RWPE2 (cell line): ENCODE measurements around the gene NYNRIN.

ENCODE experiments used
- ATAC-seq: fragments of 200-7000 bp; cut with Tn5 transposase; 3 replicates; pipeline ENCODE4 v1.9.1; 2021; ENCODE audit warnings: low read depth
- DNase-seq: peaks from one replicate; pipeline ENCODE4 v3.0.0-alpha.2; 2020; ENCODE audit warnings: low spot score
- H3K27ac ChIP-seq: fragments of 450-650 bp; 2 replicates; pipeline ENCODE4 v1.5.1; 2017; ENCODE audit warnings: mild to moderate bottlenecking; ENCODE audit not compliant: poor library complexity, severe bottlenecking
- H3K27me3 ChIP-seq: fragments of 250-450 bp; sonication (Bioruptor Pico); 2 replicates; pipeline ENCODE4 v1.5.1; 2021; ENCODE audit warnings: mild to moderate bottlenecking, moderate library complexity; ENCODE audit not compliant: insufficient read depth, poor library complexity, severe bottlenecking
- H3K36me3 ChIP-seq: fragments of 250-450 bp; sonication (Bioruptor Pico); 2 replicates; pipeline ENCODE4 v1.5.1; 2020; ENCODE audit warnings: low read depth, mild to moderate bottlenecking, moderate library complexity
- H3K4me1 ChIP-seq: fragments of 250-450 bp; sonication (Bioruptor Pico); 2 replicates; pipeline ENCODE4 v1.5.1; 2021; ENCODE audit warnings: mild to moderate bottlenecking, moderate library complexity; ENCODE audit not compliant: insufficient read depth, poor library complexity, severe bottlenecking
- H3K4me3 ChIP-seq: fragments of 250-450 bp; sonication (Bioruptor Pico); 2 replicates; pipeline ENCODE4 v1.5.1; 2021; ENCODE audit warnings: mild to moderate bottlenecking, moderate library complexity; ENCODE audit not compliant: severe bottlenecking
- H3K9me3 ChIP-seq: fragments of 250-450 bp; sonication (Bioruptor Pico); 2 replicates; pipeline ENCODE4 v1.5.1; 2021; ENCODE audit warnings: mild to moderate bottlenecking, moderate library complexity; ENCODE audit not compliant: severe bottlenecking
- TF ChIP-seq, protein P1 (sequence below): fragments of 450-650 bp; IDR thresholded peaks from one replicate; pipeline ENCODE4 v1.5.1; 2017; ENCODE audit warnings: mild to moderate bottlenecking, moderate library complexity; ENCODE audit not compliant: poor library complexity, severe bottlenecking

The NYNRIN gene

DNA sequence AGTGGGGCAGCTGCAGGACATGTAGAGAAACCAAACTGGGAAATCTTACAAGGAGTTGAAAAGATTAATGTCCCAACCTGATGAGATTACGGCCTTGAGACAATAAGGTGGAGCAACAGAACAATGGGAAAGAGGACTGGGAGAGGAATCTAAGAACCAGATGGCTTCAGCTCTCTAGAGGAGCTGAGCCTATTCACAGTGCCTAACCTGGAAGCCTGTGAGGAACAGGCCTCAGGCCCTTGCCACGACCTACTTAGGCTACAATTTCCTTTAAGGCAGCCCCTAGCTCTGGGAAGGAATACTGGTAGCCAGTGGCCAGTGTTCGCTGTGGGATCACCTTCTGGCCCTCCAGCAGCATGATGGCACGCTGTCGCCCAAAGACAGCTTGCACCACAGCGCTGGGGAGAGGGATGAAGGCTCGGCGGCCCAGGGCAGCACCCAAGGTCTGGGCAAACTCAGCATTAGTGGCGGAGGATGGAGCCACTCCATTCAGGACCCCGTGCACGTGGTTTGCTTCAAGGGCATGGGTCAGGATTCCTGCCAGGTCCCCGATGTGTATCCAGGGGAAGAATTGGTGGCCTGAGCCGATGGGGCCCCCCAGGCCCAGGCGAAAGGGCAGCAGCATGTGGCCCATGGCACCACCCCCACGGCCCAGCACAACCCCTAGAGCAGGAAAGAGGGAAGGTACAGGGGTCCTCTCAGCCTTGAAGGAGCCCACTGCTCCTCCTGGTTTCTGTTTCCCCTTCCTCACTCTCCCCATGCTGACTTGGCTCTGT lies 41.2 kb downstream of the NYNRIN start:
- no peak overlapping the region for H3K27ac ChIP-seq

DNA sequence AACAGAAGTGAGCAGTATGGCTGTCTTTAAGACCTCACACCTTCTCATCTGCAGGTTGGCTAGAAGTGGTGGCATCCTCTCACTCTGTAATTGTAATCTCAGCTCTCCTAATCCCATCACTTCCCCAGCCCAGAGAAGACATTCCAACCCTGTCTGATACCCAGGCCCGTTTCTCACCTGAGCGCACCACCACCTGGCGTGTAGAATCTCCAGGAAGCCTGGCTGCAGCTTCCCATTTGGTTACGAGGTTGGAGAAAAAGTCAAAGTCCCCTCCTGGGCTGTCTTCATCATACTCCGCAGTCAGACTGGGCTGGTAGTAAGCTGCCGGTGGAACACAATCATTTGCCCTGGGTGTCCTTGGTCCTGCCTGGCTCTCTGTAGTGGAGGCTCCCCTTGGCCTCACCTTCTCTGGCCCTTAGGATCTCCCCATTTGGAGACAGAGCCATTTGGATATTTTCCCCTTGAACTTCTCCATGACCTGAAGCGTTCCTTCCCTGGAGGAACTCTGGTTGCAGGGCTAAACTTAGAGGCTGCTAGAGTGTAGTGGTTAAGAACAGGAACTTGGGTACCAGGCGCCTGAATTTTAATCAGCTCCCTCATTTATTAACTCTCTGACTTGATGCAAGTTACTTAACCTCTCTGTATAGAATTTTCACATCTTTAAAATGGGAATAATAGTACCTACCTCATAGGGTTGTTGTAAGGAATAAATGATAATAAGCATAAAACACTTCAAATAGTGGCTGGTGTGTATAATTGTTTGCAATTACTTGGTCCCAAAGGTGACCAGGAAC lies 42.0 kb downstream of the NYNRIN start:
- peaks cover 6% of the 10 kb centered on the region for H3K4me1 ChIP-seq
- DNase-seq (no peak), ATAC-seq (no peak)
- no peaks in the 10 kb centered on the region for H3K9me3 ChIP-seq
- H3K4me3 ChIP-seq: no peak overlapping the region
- H3K27ac ChIP-seq: no peak overlapping the region
- TF ChIP-seq, protein P1, sequence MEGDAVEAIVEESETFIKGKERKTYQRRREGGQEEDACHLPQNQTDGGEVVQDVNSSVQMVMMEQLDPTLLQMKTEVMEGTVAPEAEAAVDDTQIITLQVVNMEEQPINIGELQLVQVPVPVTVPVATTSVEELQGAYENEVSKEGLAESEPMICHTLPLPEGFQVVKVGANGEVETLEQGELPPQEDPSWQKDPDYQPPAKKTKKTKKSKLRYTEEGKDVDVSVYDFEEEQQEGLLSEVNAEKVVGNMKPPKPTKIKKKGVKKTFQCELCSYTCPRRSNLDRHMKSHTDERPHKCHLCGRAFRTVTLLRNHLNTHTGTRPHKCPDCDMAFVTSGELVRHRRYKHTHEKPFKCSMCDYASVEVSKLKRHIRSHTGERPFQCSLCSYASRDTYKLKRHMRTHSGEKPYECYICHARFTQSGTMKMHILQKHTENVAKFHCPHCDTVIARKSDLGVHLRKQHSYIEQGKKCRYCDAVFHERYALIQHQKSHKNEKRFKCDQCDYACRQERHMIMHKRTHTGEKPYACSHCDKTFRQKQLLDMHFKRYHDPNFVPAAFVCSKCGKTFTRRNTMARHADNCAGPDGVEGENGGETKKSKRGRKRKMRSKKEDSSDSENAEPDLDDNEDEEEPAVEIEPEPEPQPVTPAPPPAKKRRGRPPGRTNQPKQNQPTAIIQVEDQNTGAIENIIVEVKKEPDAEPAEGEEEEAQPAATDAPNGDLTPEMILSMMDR: no peak
- H3K27me3 ChIP-seq: no peaks in the 10 kb centered on the region
- H3K36me3 ChIP-seq: peaks cover 57% of the 10 kb centered on the region

More for the DNA sequence above, 41.2 kb downstream of the NYNRIN start:
- peaks cover 6% of the 10 kb centered on the region for H3K4me1 ChIP-seq
- H3K27me3 ChIP-seq: no peaks in the 10 kb centered on the region
- ATAC-seq (no peak), DNase-seq (no peak)
- H3K36me3 ChIP-seq: peaks cover 59% of the 10 kb centered on the region
- TF ChIP-seq, protein P1: no peak
- H3K9me3 ChIP-seq: no peaks in the 10 kb centered on the region
- no peak overlapping the region for H3K4me3 ChIP-seq

DNA sequence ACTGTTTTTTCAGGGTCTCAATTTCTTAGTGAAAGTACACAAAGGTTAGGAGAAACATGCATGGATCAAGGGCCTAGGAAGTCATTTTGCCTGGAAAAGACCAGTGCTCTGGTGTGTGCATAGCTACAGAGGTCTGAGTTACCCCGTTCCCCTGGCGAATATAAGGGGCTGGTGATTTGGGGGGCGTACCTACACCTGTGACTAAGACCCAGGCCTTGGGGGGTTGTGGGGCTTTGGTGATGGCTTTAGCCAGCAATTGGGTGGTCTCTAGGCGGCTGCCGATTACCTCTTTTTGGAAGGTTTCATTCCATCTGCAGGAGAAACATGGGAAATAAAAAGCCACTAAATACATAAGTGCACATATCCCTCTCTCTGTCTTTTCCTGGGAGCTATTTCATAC lies 42.7 kb downstream of the NYNRIN start:
- Histone ChIP-seq H3K27me3 (no peaks in the 10 kb centered on the region), H3K4me3 (peak overlapping the region; percentile 62), H3K36me3 (peaks cover 51% of the 10 kb centered on the region), H3K9me3 (no peaks in the 10 kb centered on the region), H3K27ac (peak overlapping the region; percentile 87), H3K4me1 (peaks cover 6% of the 10 kb centered on the region)
- TF ChIP-seq, protein P1: no peak
- no peak for DNase-seq
- ATAC-seq: no peak

DNA sequence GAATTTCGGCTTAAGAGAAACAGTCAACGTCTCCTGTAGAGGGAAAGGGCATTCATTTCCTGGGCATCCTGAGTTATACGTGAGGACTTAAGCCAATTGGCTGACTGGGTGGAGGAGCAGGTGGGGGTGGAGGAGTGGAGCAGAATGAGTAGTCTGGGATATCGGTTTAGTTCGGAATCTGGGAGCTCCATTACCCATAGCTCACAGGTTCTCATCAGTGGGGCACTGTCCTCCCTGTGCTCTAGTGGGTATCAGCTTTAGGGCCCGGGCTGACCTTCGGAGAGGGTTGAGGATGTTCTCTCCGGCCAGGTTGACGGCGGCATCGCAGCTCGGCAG lies 43.1 kb downstream of the NYNRIN start:
- DNase-seq: no peak
- H3K36me3 ChIP-seq: peaks cover 47% of the 10 kb centered on the region
- peak overlapping the region; percentile 62 for H3K4me3 ChIP-seq
- peak overlapping the region; percentile 87 for H3K27ac ChIP-seq
- no peaks in the 10 kb centered on the region for H3K9me3 ChIP-seq
- peaks cover 6% of the 10 kb centered on the region for H3K4me1 ChIP-seq
- ATAC-seq: peak; percentile 34
- no peaks in the 10 kb centered on the region for H3K27me3 ChIP-seq
- TF ChIP-seq, protein P1: no peak
